Measurements from ENCODE around the gene PPP3CA.

Gene PPP3CA

DNA sequence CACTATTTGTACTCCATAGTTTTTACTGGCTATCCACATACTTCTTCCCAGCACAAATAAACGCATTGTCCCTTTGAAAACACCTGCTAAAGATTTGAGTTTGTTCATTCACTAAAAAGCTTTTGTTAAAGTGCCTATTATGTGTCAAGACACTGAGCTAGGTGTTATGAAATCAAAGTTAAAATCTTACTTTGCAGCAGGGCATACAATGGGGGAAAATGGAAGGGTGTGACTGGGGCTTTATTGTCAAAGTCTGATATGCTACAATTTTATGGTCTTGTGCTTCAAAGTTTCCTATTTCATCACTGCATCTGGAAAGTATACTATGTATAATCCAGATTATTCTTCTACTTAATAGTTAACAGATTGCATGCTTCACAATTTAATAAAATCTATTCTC lies 128.4 kb downstream of the PPP3CA start:
- in situ Hi-C loops (cut with HindIII; ENCODE audit: low sequenced_read_pairs): no loop called here

GRCh38 chr4:101218346-101218745 lies 129.0 kb downstream of the PPP3CA start:
- in situ Hi-C loops (cut with HindIII; ENCODE audit: low sequenced_read_pairs): no loop called here

GRCh38 chr4:101217353-101218031 lies 129.8 kb downstream of the PPP3CA start:
- in situ Hi-C loops (cut with HindIII; ENCODE audit: low sequenced_read_pairs): no loop called here

- in situ Hi-C loops (cut with HindIII; ENCODE audit: low sequenced_read_pairs): no loop called here
Observed at GRCh38 chr4:101211146-101211553, 136.2 kb downstream of the PPP3CA start.

GRCh38 chr4:101210331-101210730 lies 137.0 kb downstream of the PPP3CA start:
- in situ Hi-C loops (cut with HindIII; ENCODE audit: low sequenced_read_pairs): no loop called here

GRCh38 chr4:101208171-101208570 lies 139.2 kb downstream of the PPP3CA start:
- in situ Hi-C loops (cut with HindIII; ENCODE audit: low sequenced_read_pairs): no loop called here

DNA sequence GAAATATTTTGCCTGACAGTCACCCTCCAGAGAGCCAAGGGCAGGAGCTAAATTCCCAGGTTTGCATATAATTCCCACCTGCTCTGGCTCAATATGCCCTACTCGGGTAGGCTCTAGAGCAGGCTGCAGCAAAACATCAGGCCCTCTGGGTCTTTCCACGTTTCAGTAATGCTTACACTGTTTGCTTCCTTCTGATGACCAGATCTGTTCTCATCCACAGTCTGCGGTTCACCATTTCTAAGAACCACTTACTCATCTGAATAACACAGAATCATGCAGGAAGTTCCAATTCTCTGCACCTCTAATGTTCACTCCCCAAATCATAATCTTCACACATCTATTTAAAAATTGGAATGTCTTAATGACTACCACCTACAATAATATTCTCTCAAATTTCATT lies 141.4 kb downstream of the PPP3CA start:
- in situ Hi-C loops (cut with HindIII; ENCODE audit: low sequenced_read_pairs): no loop called here

DNA sequence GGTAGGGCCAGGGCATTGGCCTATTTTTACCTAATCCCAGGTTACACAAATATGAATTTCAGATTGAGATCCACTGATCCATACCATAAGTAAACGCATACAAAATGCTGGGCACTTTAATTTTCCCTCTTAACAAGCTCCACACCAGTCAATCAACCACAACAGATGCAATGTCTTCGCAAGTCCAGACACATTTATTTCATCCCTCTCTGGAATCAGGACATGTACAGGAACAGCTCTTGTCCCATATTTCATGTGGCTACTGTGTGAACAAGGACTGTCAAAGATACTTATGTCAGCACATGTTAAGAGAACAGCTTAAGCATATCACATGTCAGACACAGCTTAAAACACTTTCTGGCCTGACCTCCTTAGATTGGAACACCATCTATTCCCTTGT lies 145.9 kb downstream of the PPP3CA start:
- in situ Hi-C loops (cut with HindIII; ENCODE audit: low sequenced_read_pairs): no loop called here

- in situ Hi-C loops (cut with HindIII; ENCODE audit: low sequenced_read_pairs): no loop called here
Observed at GRCh38 chr4:101200561-101200960, 146.8 kb downstream of the PPP3CA start.

- in situ Hi-C loops (cut with HindIII; ENCODE audit: low sequenced_read_pairs): no loop called here
Observed at GRCh38 chr4:101199507-101200285, 147.6 kb downstream of the PPP3CA start.

DNA sequence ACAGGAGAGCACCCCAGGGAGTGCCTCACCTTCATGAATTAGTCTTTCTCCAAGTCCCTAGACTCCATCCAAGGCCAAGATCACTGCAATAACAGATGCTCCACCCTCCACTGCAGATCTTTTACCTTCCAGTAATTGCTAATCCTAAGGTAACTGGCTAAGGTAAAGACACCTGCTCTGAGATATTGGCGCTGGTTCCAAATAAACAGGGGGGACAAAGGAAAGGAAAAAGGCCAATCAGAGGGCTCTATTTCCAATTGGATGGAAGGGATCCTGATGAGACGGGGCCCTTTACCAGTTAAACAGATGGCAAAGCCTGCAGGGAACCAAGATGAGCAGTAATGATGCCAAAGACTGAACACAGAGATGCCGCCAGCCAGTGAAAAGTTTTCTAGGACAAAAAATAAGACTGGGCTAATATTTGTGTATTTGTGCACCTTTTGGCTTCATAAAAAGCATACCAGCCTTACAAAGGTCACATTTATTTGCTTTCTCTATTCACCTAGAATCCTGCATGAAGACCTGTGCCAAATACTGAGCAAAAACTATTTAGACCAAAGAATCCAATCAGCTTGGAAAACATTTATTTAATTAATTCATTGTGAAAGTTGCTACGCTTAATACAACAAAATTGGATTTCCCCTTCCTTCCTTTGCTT lies 148.5 kb downstream of the PPP3CA start:
- in situ Hi-C loops (cut with HindIII; ENCODE audit: low sequenced_read_pairs): no loop called here

DNA sequence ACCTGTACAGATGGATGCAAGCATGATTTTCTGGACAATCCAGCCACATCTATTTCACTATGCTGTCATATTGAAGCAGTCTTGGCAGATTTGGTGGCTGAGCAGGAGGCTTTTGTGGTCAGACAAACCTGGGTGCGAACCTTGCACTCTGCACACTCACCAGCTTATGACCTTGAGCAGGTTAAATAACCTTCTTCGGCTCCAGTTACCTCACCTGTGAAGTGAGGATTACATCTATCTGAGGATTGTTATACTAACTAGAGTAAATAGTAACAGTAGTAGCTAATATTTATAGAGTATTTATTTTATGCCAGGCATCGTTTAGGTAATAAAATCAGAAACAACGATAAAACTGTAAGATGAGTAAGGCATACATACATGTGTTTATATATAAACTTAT lies 150.0 kb downstream of the PPP3CA start:
- in situ Hi-C loops (cut with HindIII; ENCODE audit: low sequenced_read_pairs): no loop called here

DNA sequence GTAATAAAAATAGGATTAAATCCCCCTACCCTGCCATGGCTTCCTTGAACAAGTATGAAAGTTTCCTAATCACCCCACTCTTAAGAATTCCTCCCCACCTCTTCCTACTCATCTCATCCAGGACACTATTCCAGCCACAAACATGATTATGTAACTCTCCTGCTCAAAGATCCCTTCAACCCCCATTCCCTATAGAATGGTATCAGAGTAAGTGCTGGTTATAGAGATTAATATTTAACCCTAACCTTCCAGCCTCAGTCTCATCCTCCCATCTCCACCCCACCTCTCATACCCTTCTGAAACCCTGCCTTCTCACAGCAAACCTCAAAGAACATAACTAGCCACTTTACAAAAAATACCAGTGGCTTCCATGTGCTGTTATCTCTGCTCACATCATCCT lies 155.1 kb downstream of the PPP3CA start:
- in situ Hi-C loops (cut with HindIII; ENCODE audit: low sequenced_read_pairs): no loop called here

DNA sequence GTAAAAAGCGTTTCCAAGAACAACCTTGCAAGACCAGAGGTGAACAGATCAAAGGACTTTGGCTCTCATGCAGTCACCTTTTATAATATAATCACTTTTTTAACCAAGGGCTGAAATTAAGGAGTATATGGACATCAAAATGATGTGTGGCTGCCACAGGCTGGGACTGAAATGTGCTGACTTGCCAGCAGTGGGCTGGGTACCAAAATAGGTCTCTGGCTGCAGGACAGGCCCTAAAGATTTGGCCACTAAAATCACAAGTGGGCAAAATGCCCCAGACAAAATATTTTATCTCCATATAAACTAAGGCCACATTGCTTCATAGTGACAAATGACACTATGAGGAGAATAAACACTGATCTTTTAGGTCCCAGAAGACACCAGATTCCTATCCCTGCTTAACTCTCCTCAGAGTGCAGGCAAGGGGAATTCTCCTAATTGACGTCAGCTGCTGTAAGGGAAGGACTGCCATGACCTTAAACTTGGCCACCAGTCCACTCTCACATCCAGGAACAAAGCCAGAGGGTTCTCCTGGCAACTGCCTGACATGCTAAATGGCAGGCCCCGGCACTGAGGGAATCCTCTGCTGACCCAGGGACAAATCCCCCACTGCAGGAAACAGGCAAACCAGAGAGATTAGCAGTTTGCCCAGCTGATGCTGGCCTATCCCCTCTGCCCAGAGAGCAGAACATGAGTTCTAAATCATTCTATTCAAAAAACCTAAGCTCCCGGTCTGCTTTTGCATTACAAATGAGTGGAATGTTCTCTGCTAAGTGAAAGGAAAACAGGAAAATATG lies 155.8 kb downstream of the PPP3CA start:
- in situ Hi-C loops (cut with HindIII; ENCODE audit: low sequenced_read_pairs): no loop called here

- in situ Hi-C loops (cut with HindIII; ENCODE audit: low sequenced_read_pairs): no loop called here
Observed at GRCh38 chr4:101190751-101191150, 156.6 kb downstream of the PPP3CA start.

DNA sequence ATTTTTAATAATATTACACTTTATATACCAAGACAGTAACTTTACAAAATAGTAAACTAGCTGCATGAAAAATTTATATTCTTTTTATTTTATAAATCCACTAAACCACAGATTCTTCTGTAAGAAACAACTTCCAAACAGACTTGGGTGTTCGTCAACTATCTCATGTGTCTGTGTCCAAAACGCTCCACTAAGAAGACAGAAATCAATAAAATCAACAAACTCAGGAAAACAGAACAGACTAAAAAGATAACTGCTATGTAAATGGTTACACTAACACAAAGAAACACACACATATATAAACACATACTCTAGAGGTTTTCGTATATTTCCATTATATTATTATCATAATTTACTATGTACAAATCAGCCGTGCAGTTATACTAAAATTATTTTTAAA lies 158.4 kb downstream of the PPP3CA start:
- in situ Hi-C loops (cut with HindIII; ENCODE audit: low sequenced_read_pairs): no loop called here

DNA sequence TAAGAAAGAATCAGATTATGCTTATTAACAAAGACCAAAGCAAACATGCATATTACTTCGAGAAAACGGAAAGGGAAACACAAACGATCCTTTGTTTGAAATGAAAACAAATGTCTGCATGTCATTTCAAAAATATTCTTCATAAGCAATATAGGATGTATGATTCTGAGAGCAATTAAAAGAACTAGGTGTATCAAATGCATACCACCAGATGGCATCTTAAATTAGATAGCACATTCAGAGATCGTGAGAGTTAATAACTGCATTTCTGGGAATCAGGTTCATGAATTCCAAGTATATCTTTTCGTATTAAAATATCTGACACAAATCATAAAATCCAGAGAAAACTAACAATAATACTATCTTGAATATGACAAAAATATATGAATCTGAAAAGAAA lies 159.5 kb downstream of the PPP3CA start:
- in situ Hi-C loops (cut with HindIII; ENCODE audit: low sequenced_read_pairs): no loop called here

GRCh38 chr4:101186567-101187184 lies 160.7 kb downstream of the PPP3CA start:
- in situ Hi-C loops (cut with HindIII; ENCODE audit: low sequenced_read_pairs): no loop called here

DNA sequence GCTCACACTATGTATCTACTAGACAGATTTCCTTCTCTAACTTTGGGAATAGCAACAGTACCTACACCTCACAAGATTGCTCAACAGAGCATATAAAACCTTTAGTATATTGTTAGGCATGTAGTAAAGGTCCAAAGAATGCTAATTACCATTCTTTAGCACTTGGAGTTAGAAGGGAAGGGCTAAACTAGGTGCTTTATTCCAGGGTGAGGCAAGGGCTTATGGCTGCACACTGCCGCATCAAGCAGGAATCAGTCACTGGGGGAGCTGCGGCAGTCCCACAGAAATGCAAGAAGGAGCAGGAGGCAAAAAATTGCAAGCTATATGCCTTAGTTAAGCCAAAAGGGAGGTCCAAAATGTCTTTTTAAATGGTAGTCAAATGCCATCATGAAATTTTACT lies 162.7 kb downstream of the PPP3CA start:
- in situ Hi-C loops (cut with HindIII; ENCODE audit: low sequenced_read_pairs): no loop called here

GRCh38 chr4:101183666-101184373 lies 163.5 kb downstream of the PPP3CA start:
- in situ Hi-C loops (cut with HindIII; ENCODE audit: low sequenced_read_pairs): no loop called here
